Trophoblast cell (in vitro differentiated cells and primary cell): ENCODE measurements around the gene POR.

Experiments
- DNase-seq, 2 donors: peaks; one replicate each; pipeline ENCODE4 v3.0.0-alpha.2; 2016
- H2AFZ ChIP-seq: 2 replicates; pipeline ENCODE4 v1.6.1; 2013; ENCODE audit warnings: low read length, moderate library complexity, mild to moderate bottlenecking; ENCODE audit not compliant: insufficient read depth, poor library complexity
- H2AK5ac ChIP-seq: 2 replicates; pipeline ENCODE4 v1.6.1; 2013; ENCODE audit warnings: mild to moderate bottlenecking, low read length
- H2BK120ac ChIP-seq: 2 replicates; pipeline ENCODE4 v1.6.1; 2013; ENCODE audit warnings: low read length, mild to moderate bottlenecking, moderate library complexity; ENCODE audit not compliant: insufficient read depth, poor library complexity
- H2BK12ac ChIP-seq: 2 replicates; pipeline ENCODE4 v1.6.1; 2013; ENCODE audit warnings: mild to moderate bottlenecking, low read length, moderate library complexity
- H2BK5ac ChIP-seq: 2 replicates; pipeline ENCODE4 v1.6.1; 2013; ENCODE audit warnings: low read length, low read depth, moderate library complexity, mild to moderate bottlenecking; ENCODE audit not compliant: poor library complexity
- H3K14ac ChIP-seq: 2 replicates; pipeline ENCODE4 v1.6.1; 2013; ENCODE audit warnings: mild to moderate bottlenecking, low read length
- H3K18ac ChIP-seq: 2 replicates; pipeline ENCODE4 v1.6.1; 2013; ENCODE audit warnings: mild to moderate bottlenecking, low read length
- H3K23ac ChIP-seq: 2 replicates; pipeline ENCODE4 v1.6.1; 2013; ENCODE audit warnings: low read length
- H3K27ac ChIP-seq: 2 replicates; pipeline ENCODE4 v1.5.1; 2013; ENCODE audit warnings: low read depth, mild to moderate bottlenecking, inconsistent platforms, low read length, moderate library complexity
- H3K27me3 ChIP-seq: 2 replicates; pipeline ENCODE4 v1.6.1; 2013; ENCODE audit warnings: inconsistent platforms, mild to moderate bottlenecking, low read length, moderate library complexity; ENCODE audit not compliant: insufficient read depth
- H3K36me3 ChIP-seq, 2 experiments: 1 replicate in 1 of 2; 2 replicates in 1 of 2; pipeline ENCODE4 v1.6.1; 2013; ENCODE audit warnings: low read length in 2 of 2, mild to moderate bottlenecking in 2 of 2, moderate library complexity in 1 of 2; ENCODE audit not compliant: insufficient read depth in 2 of 2, control insufficient read depth in 1 of 2
- H3K4ac ChIP-seq: 2 replicates; pipeline ENCODE4 v1.6.1; 2013; ENCODE audit warnings: low read depth, mild to moderate bottlenecking, low read length, moderate library complexity
- H3K4me1 ChIP-seq, 2 experiments: 1 replicate in 1 of 2; 2 replicates in 1 of 2; pipeline ENCODE4 v1.6.1; 2013; ENCODE audit warnings: low read length in 2 of 2, mild to moderate bottlenecking in 2 of 2, moderate library complexity in 1 of 2; ENCODE audit not compliant: insufficient read depth in 2 of 2, control insufficient read depth in 1 of 2
- H3K4me2 ChIP-seq: 2 replicates; pipeline ENCODE4 v1.6.1; 2013; ENCODE audit warnings: inconsistent platforms, mild to moderate bottlenecking, low read length, moderate library complexity
- H3K4me3 ChIP-seq: 2 replicates; pipeline ENCODE4 v1.5.1; 2013; ENCODE audit warnings: mild to moderate bottlenecking, low read depth, low read length, inconsistent platforms
- H3K79me1 ChIP-seq: one replicate; pipeline ENCODE4 v1.6.1; 2013; ENCODE audit warnings: low read length
- H3K79me2 ChIP-seq: 2 replicates; pipeline ENCODE4 v1.6.1; 2013; ENCODE audit warnings: low read length, mild to moderate bottlenecking; ENCODE audit not compliant: control insufficient read depth, insufficient read depth, poor library complexity
- H3K9ac ChIP-seq: 2 replicates; pipeline ENCODE4 v1.6.1; 2013; ENCODE audit warnings: mild to moderate bottlenecking, low read length
- H3K9me3 ChIP-seq: 2 replicates; pipeline ENCODE4 v1.6.1; 2013; ENCODE audit warnings: low read depth, mild to moderate bottlenecking, control low read depth, inconsistent platforms, low read length; ENCODE audit not compliant: insufficient read depth
- H4K12ac ChIP-seq: 2 replicates; pipeline ENCODE4 v1.6.1; 2013; ENCODE audit warnings: low read depth, mild to moderate bottlenecking, low read length, moderate library complexity
- H4K8ac ChIP-seq: 2 replicates; pipeline ENCODE4 v1.6.1; 2013; ENCODE audit warnings: low read depth, mild to moderate bottlenecking, low read length, moderate library complexity
- H4K91ac ChIP-seq: one replicate; pipeline ENCODE4 v1.6.1; 2013; ENCODE audit warnings: low read depth, mild to moderate bottlenecking, low read length, moderate library complexity
- WGBS: extraction: QIAGEN DNeasy Blood & Tissue Kit; methylation state at CpG from one replicate; pipeline ENCODE4 v1.1.7; 2013; ENCODE audit warnings: missing lambda C conversion rate; ENCODE audit not compliant: insufficient read length, insufficient coverage; ENCODE audit errors: extremely low coverage; 5-methylcytosine and 5-hydroxymethylcytosine counted together

The POR gene

GRCh38 chr7:75928568-75928914 is 13.6 kb downstream of the POR start:
- H3K79me2 ChIP-seq = no peaks in the 10 kb centered on the region
- no peak overlapping the region for H2BK12ac ChIP-seq
- no peak overlapping the region for H3K4me2 ChIP-seq
- no peak overlapping the region for H3K4ac ChIP-seq
- H3K4me1 ChIP-seq = no peaks in the 10 kb centered on the region
- H3K79me1 ChIP-seq = no peaks in the 10 kb centered on the region
- H3K18ac ChIP-seq = no peak overlapping the region
- no peaks in the 10 kb centered on the region for H3K9me3 ChIP-seq
- H3K36me3 ChIP-seq = peaks cover 2 to 6% of the 10 kb centered on the region in 2 experiments
- no peak for DNase-seq
- no peak overlapping the region for H4K12ac ChIP-seq
- no peak overlapping the region for H2BK120ac ChIP-seq
- no peak overlapping the region for H4K91ac ChIP-seq
- H3K27me3 ChIP-seq = no peaks in the 10 kb centered on the region
- H3K14ac ChIP-seq = no peak overlapping the region
- H2AFZ ChIP-seq = no peak overlapping the region
- no peak overlapping the region for H3K27ac ChIP-seq
- no peak overlapping the region for H2AK5ac ChIP-seq
- no peak overlapping the region for H3K4me3 ChIP-seq
- H3K23ac ChIP-seq = no peak overlapping the region
- H3K9ac ChIP-seq = no peak overlapping the region
- no peak overlapping the region for H4K8ac ChIP-seq
- no peak overlapping the region for H2BK5ac ChIP-seq
- WGBS = no CpG with 5 or more reads among the region's 4 CpGs

GRCh38 chr7:75931680-75932079 is 16.7 kb downstream of the POR start:
- Histone ChIP-seq H3K27ac (no peak overlapping the region), H2BK120ac (no peak overlapping the region), H3K18ac (no peak overlapping the region), H3K4ac (no peak overlapping the region), H4K8ac (no peak overlapping the region), H3K36me3 (peaks cover 2 to 4% of the 10 kb centered on the region in 2 experiments), H3K9me3 (no peaks in the 10 kb centered on the region), H2BK12ac (no peak overlapping the region), H2AK5ac (no peak overlapping the region), H4K91ac (no peak overlapping the region), H2AFZ (no peak overlapping the region), H3K9ac (no peak overlapping the region), H3K4me1 (peaks cover 4 to 7% of the 10 kb centered on the region in 2 experiments), H3K4me2 (no peak overlapping the region), H3K23ac (no peak overlapping the region), H3K4me3 (no peak overlapping the region), H4K12ac (no peak overlapping the region), H3K79me2 (no peaks in the 10 kb centered on the region), H3K27me3 (no peaks in the 10 kb centered on the region), H3K79me1 (no peaks in the 10 kb centered on the region), H2BK5ac (no peak overlapping the region), H3K14ac (no peak overlapping the region)
- DNase-seq = no peak
- WGBS = no CpG with 5 or more reads among the region's 5 CpGs

GRCh38 chr7:75937958-75938786 is 23.2 kb downstream of the POR start:
- Histone ChIP-seq H3K23ac (no peak overlapping the region), H3K27me3 (no peaks in the 10 kb centered on the region), H2BK12ac (no peak overlapping the region), H3K4me3 (no peak overlapping the region), H3K36me3 (peaks cover 2 to 4% of the 10 kb centered on the region in 2 experiments), H3K9me3 (no peaks in the 10 kb centered on the region), H3K18ac (peak overlapping the region; percentile 7), H3K9ac (no peak overlapping the region), H3K79me2 (no peaks in the 10 kb centered on the region), H3K79me1 (no peaks in the 10 kb centered on the region), H4K91ac (peak overlapping the region; percentile 30), H4K8ac (no peak overlapping the region), H2AK5ac (no peak overlapping the region), H2BK5ac (no peak overlapping the region), H3K4me1 (peaks cover 4 to 10% of the 10 kb centered on the region in 2 experiments), H3K27ac (no peak overlapping the region), H2AFZ (no peak overlapping the region), H3K4me2 (no peak overlapping the region), H3K4ac (no peak overlapping the region), H2BK120ac (no peak overlapping the region), H3K14ac (no peak overlapping the region), H4K12ac (no peak overlapping the region)
- DNase-seq = peak; percentile 77 to 80
- no CpG with 5 or more reads among the region's 15 CpGs for WGBS

GRCh38 chr7:75938921-75939320 is 24.0 kb downstream of the POR start:
- no peaks in the 10 kb centered on the region for H3K27me3 ChIP-seq
- WGBS = no CpG with 5 or more reads among the region's 6 CpGs
- H3K4ac ChIP-seq = no peak overlapping the region
- peaks cover 4 to 10% of the 10 kb centered on the region in 2 experiments for H3K4me1 ChIP-seq
- no peak overlapping the region for H4K8ac ChIP-seq
- H2BK12ac ChIP-seq = no peak overlapping the region
- H2AFZ ChIP-seq = no peak overlapping the region
- H4K12ac ChIP-seq = no peak overlapping the region
- H3K79me1 ChIP-seq = no peaks in the 10 kb centered on the region
- no peak overlapping the region for H2BK5ac ChIP-seq
- no peak overlapping the region for H2BK120ac ChIP-seq
- no peak overlapping the region for H3K14ac ChIP-seq
- H3K4me3 ChIP-seq = no peak overlapping the region
- H4K91ac ChIP-seq = no peak overlapping the region
- H3K18ac ChIP-seq = no peak overlapping the region
- no peaks in the 10 kb centered on the region for H3K79me2 ChIP-seq
- peaks cover 2 to 4% of the 10 kb centered on the region in 2 experiments for H3K36me3 ChIP-seq
- no peak overlapping the region for H2AK5ac ChIP-seq
- H3K4me2 ChIP-seq = no peak overlapping the region
- no peaks in the 10 kb centered on the region for H3K9me3 ChIP-seq
- H3K9ac ChIP-seq = no peak overlapping the region
- no peak overlapping the region for H3K23ac ChIP-seq
- no peak overlapping the region for H3K27ac ChIP-seq
- DNase-seq = no peak
